ENCODE results near the gene CSPG4.

GRCh38 chr15:75723847-75724660 lies 11.4 kb upstream of the CSPG4 start:
- TF ChIP-seq CTCF (IDR thresholded peaks at IDR 0.05) (no peak), POLR2AphosphoS5 (IDR thresholded peaks at IDR 0.05; ENCODE audit: low read depth, low read length) (no peak), REST (IDR thresholded peaks at IDR 0.05; ENCODE audit: insufficient read depth in 1 of 2, low read depth in 2 of 2, low read length in 1 of 2) (no peak), SIN3A (IDR thresholded peaks at IDR 0.05; ENCODE audit: borderline replicate concordance, insufficient read depth, low read depth, low read length) (no peak)

Data from Panc1 (cell line).